GM19193 (cell line): ENCODE measurements around the gene TBC1D1.
A peak's percentile ranks its signal among the peaks of the same experiment; 100 is the strongest.

Source experiments
- POLR2A ChIP-seq: IDR thresholded peaks from 4 replicates; pipeline ENCODE4 v1.6.1; 2011; ENCODE audit not compliant: insufficient read depth, insufficient read length; ENCODE audit errors: extremely low read depth

TBC1D1 gene

DNA sequence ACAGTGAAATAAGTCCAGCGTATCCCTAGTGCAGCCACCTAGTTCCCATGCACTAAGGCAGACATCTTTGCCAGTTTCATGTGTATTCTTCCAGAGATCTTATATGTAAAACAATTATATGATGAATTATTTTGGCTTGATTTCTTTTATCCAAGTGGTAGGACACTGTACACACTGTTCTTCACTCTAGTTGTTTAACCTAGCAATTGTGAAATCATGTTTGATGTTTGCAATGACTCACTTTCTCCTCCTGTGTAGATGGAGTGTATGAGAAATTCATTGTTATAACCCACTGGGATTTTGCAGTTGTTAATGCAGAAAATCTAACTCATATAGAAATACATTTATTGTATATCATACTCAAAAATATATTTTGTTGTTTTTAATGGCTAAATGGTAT is 17.5 kb upstream of the TBC1D1 start:
- TF ChIP-seq POLR2A, result no peak

DNA sequence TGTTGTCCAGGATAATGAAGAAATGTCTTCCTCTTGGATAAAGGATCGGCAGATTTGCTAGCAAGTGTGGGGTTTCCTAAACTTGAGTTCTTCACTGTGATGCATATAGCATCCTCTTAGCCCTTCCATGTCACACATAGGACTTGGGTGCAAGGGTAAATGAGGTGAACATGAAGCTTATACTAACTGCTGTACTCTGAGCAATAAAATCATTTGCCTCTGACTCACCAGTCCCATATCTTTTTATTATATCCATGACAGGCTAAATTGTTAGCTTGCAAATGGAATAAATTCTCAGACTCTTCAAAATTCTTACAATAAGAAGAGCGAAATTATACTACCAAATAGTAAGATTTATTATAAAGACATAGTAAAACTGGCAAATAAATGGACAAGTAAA is 14.7 kb upstream of the TBC1D1 start:
- TF ChIP-seq POLR2A, result no peak

DNA sequence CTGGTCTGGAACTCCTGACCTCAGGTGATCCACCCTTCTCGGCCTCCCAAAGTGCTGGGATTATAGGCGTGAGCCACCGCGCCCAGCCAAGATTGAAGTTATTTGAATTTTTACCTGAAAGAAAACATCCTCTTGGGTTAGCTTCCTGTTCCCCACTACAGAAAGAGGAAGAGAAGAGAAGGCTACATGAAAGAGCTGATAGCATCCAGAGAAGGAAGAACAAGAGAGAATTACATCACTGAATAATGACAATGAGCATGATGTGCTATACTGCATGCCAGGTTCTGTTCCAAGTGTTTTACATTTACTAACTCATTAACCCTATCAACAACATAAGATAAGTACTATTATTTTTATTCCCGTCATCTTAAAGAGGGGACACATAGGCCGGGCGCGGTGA is 11.5 kb upstream of the TBC1D1 start:
- TF ChIP-seq POLR2A, result no peak

DNA sequence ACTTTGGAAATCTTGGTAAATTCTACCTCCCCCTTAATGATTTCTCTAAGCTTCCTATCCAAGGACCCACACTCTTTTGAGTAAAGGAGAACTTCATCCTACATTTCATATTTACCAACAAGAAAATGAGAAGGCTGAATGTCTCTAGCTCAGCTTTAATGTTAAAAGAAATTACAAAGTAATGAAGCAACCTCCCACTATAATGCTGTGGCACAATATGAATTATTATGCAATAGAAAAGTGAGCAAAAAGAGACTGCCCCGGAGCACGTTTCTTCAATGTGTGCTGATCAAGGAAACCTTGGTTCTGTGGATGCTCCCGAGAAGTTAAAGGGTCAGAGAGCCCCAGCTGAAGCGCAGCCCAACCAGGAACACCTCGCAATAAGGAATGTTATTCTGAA is 9.1 kb upstream of the TBC1D1 start:
- TF ChIP-seq POLR2A, result no peak

DNA sequence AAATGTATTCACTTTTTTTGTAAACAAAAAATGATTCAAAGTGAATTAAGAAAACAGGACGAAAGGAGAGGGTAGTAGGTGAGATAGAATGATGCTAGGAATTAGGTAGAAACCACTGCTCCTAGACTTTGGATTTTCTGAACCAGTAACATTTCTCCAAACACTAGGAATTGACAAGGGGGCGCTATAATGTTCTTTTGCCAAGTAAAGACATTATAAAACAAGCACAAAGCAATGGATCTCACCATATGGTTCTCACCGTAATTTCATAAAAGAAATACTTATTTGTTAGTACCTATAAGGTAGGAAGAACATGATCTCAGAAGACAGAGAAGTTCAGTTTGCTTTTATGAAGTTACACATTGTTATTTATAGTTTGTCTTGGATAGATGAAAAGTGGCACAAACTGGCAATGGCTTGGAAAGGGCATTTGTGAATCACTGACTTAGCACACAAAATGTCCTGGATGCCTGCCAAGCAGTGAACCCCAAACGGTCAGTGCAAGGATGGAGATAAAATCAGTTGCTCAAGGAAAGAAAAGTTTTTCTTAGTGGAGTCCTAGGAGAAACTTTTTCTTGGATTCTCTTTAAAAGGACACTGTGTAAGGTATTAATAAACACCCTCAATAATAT is 8.1 kb upstream of the TBC1D1 start:
- no peak for TF ChIP-seq POLR2A

DNA sequence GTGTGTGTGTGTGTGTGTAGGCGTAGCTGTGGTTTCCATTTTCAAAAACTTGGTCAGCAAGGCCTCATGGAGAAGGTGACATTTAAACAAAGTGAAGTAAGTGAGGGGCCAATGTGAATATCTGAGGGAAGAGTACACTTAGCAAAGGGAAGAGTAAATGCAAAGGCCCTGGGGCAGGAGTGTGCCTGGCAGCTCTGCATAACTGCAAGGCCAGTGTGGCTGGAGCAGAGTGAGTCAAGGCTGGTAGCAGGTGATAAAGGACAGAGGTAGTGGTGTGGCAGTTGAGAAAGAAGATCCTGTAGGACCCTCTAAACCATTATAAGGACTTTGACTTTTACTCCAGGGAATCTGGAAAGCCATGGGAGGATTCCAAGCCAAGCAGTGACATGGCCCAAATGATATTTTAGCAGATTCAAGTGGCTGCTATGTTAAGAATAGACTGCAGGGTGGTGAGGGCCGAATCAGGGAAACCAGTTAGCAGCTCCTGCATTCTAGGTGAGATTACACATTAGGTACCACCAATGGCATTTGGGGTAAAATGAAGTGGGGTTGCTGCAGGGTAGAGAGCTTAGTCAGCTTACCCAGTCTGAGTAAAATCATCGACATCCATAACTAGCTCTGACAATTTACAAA is 5.9 kb upstream of the TBC1D1 start:
- no peak for TF ChIP-seq POLR2A

DNA sequence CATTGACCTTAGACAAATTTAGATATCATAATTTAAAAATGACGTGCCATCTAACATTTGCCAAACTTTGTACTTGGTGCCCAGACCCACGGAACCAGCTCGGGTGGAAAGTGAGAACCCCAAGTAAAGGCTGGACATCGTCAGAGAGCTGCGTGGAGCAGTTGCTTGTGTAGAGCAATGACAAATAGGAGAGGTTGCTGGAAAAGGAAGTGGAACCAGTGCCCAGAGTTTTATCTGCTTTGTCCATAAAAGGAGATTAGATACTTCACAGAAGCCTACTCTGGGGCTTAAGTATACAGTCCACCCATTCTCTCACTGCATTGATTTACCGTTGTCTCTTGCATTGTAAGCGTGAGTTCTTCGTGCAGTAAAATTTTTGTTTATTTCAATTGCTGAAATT is 5.4 kb upstream of the TBC1D1 start:
- no peak for TF ChIP-seq POLR2A

DNA sequence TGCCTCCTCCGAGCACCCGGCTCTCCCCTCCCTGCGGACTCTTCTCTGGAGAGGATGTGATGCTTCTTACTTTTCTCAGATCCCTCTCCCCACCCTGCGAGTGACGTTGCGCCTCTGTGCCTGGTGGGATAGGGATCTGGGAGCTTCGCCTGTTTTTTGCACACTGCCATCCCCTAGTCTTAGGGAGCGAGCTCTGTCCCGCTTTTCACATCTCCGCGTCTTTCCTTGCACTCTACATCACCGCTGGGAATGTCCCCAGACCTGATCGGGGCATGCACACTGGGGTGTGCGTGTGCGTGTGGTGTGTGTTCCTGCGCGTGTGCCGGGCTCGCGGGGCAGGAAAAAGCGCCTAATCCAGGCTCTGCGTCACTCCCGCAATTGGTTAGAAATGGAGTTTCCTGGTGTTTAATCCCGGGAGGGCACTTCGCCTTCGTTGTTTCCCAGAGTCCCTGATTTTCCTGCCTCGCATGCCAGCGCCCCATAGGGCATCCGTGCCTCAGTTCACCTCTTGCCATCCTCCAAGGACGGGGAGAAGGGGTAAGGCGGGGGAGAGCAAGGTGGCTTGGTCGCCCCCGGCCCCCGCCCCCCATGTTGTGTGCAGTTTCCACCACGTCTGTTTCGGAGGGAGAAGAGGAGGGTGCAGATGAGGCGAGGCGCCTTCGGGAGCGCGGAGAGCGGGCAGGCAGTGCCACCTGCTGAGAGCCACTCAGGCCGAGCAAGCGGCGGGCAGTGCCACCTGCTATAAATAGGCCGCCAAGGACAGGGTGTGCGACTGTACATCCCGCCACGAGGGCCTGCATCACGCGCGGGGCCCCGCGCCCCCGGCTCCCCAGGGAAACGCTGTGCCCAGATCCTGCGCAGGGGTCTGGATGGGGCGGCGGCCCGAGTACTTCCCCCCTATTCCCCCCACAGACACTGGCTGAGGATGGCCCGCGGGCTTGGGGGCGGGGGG is 759 bp upstream of the TBC1D1 start:
- no peak for TF ChIP-seq POLR2A

DNA sequence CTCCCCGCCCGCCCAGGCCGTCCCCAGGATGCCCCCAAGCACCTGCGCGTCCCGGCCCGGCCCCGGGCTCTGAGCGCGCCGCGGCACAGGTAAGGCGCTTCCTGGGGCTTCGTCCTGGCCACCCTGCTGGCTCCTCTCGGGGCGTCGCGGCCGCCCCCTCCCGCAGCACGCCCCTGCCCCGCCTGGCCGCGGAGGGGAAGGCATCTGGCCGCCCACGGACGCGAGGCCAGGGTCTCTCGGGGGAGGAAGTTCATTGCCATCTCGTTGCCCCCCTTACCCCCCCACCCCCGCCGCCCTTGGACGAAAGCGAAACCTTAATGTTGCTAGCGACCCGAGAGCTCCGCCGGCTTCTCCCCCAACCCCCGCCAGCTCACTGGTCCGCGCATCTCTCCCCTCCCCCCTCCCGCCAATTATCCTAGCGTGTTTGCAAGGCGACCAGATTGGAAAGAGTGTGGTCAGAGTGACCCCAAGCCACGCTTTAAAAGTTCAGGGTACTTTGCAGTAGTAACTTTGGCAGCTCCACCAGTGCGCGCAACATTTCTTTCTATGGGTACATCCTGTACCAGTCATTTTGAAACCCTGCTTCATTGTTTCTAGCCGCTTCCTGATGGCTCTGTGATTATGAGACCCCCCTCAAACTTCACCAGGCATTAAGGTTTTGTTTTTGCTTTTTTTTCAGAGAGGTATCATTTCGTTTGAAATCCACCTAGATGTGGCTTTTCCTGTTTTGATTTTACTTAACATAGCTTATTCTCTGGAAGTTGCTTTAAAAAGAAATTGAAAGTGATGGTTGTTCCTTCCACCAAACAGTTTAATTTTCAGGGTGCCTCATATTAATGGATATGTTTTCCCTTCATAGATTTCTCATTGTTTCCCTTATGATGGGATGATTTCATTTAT is 626 bp downstream of the TBC1D1 start:
- TF ChIP-seq POLR2A, result peak; percentile 52

DNA sequence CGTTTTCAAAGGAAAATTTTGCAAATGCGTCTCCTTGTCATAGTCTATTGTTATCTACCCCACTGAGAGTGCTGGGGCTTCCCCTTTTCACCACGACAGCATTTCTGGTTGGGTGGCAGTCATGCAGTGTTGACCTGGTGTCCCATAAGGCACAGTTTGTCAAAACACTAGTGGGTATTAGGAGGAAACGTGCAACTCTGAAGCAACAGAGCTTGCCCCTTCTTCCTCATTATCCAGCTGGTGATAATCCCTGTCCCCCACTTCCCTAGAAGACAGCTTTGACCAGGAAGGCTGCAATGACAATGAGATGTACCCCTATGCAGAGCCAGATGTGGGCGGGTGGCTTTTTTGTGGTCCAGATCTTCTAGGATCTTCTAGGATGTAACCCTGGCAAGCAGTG is 1.8 kb downstream of the TBC1D1 start:
- TF ChIP-seq POLR2A, result peak; percentile 33

DNA sequence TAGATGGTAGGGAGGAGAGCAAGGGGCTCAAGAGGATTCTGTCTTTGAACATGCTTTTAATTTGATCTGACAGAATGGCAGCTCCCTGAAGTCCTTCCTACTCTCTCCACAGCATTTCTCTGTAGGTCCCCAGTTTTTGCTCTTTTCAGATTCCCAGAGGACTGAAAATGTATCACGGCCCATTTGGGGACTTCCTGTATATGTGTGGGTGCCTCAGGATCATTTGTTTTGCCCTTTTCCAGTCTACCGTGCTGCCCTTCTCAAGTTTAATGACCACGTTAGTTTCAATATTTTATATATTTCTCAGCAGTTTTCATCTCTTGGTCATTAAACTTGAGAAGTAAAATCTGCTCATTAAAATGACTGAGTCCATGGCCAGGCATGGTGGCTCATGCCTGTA is 2.3 kb downstream of the TBC1D1 start:
- no peak for TF ChIP-seq POLR2A

DNA sequence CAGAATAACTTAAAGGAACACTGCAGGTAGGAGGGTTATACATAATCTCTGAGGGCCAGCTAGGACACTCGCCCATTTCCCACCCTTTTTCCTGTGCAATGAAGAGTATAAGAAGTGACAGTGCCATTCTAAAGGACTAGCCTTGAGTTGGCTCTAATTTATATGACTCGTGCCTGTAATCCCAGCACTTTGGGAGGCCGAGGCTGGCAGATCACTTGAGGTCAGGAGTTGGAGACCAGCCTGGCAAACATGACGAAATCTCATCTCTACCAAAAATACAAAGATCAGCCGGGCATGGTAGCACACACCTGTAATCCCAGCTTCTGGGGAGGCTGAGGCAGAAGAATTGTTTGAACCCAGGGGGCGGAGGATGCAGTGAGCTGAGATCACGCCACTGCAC is 4.4 kb downstream of the TBC1D1 start:
- TF ChIP-seq POLR2A, result no peak

DNA sequence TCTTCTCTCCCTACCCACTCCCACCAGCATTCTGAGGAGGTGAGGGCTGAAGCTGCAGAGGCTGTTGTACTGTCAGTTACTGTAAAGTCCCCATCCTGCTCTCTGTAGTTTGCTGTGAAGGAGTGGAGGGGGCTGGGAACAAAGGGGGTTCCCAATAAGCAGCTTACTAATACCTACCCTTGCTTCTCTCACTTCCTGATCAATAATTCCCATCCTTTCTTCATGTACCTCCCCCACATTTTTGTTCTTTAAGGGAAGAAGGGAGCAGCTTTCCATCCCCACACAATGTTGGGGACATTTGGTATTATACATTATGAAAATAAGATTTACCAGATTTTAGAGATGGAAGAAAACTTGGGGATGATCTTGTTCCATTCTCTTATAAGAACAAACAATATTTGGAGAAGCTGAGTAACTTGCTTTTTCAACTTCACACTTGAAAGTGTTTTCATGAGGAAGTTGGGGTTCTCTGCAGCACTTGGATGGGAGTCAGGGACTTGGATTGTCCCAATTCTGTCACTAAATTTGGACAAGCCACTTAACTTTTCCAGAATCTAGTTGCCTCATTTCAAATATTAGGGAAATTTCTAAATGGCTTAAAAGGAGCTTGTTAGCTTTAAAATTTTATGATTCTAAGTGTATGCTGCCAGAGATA is 5.4 kb downstream of the TBC1D1 start:
- TF ChIP-seq POLR2A, result no peak

DNA sequence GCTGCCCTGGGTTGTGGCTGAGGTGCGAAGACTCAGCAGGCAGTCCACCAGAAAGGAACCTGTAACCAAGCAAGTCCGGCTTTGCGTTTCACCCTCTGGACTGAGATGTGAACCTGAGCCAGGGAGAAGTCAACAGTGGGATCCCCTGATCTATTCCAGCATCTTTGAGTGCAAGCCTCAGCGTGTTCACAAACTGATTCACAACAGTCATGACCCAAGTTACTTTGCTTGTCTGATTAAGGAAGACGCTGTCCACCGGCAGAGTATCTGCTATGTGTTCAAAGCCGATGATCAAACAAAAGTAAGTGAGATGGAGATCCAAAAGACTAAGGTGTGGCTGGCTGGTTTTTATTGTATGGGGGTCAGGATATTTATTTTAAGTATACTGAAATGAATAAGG is 11.3 kb downstream of the TBC1D1 start:
- TF ChIP-seq POLR2A, result no peak
